Measurements from ENCODE around the gene ORAI3. TPM values are rescaled to one million over a fixed set of nuclear protein-coding genes. Genes with fewer than 3 reads are reported as not detected.

The ORAI3 gene
- polyA plus RNA-seq, 1 donor from 2014 or later = 7.3 TPM

- Histone ChIP-seq H3K79me2 (replicated peaks; ENCODE audit: insufficient read depth, low read length) (no peaks in the 10 kb centered on the region), H3K4me3 (ENCODE audit: low read length) (no peak overlapping the region), H3K27me3 (ENCODE audit: insufficient read depth, low read depth, low read length) (no peaks in the 10 kb centered on the region), H3K36me3 (ENCODE audit: insufficient read depth, low read length) (no peaks in the 10 kb centered on the region), H3K9ac (ENCODE audit: low read length) (no peak overlapping the region), H4K20me1 (ENCODE audit: insufficient read depth) (no peaks in the 10 kb centered on the region), H3K27ac (ENCODE audit: low read length) (no peak overlapping the region), H3K4me2 (ENCODE audit: low read length) (no peak overlapping the region), H3F3A (ENCODE audit: insufficient read depth, low read length, poor library complexity, severe bottlenecking) (no peaks in the 10 kb centered on the region), H3K9me2 (ENCODE audit: insufficient read depth, low read length) (no peaks in the 10 kb centered on the region), H3K9me3 (ENCODE audit: low read length) (no peaks in the 10 kb centered on the region), H2AFZ (ENCODE audit: low read depth, low read length) (no peak overlapping the region)
- TF ChIP-seq EZH2 (IDR thresholded peaks at IDR 0.05; ENCODE audit: borderline replicate concordance, insufficient read depth, low read length, poor library complexity, severe bottlenecking) = no peak
- TF ChIP-seq SMC3 (conservative IDR thresholded peaks at IDR 0.05; ENCODE audit: poor library complexity) = no peak
- no peak for TF ChIP-seq EP300 (conservative IDR thresholded peaks at IDR 0.05; ENCODE audit: poor library complexity, severe bottlenecking)
- TF ChIP-seq RAD21 (conservative IDR thresholded peaks at IDR 0.05) = no peak
- TF ChIP-seq, protein P1, sequence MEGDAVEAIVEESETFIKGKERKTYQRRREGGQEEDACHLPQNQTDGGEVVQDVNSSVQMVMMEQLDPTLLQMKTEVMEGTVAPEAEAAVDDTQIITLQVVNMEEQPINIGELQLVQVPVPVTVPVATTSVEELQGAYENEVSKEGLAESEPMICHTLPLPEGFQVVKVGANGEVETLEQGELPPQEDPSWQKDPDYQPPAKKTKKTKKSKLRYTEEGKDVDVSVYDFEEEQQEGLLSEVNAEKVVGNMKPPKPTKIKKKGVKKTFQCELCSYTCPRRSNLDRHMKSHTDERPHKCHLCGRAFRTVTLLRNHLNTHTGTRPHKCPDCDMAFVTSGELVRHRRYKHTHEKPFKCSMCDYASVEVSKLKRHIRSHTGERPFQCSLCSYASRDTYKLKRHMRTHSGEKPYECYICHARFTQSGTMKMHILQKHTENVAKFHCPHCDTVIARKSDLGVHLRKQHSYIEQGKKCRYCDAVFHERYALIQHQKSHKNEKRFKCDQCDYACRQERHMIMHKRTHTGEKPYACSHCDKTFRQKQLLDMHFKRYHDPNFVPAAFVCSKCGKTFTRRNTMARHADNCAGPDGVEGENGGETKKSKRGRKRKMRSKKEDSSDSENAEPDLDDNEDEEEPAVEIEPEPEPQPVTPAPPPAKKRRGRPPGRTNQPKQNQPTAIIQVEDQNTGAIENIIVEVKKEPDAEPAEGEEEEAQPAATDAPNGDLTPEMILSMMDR (IDR thresholded peaks at IDR 0.05; ENCODE audit: poor library complexity, severe bottlenecking) = no peak
- TF ChIP-seq, protein P2, sequence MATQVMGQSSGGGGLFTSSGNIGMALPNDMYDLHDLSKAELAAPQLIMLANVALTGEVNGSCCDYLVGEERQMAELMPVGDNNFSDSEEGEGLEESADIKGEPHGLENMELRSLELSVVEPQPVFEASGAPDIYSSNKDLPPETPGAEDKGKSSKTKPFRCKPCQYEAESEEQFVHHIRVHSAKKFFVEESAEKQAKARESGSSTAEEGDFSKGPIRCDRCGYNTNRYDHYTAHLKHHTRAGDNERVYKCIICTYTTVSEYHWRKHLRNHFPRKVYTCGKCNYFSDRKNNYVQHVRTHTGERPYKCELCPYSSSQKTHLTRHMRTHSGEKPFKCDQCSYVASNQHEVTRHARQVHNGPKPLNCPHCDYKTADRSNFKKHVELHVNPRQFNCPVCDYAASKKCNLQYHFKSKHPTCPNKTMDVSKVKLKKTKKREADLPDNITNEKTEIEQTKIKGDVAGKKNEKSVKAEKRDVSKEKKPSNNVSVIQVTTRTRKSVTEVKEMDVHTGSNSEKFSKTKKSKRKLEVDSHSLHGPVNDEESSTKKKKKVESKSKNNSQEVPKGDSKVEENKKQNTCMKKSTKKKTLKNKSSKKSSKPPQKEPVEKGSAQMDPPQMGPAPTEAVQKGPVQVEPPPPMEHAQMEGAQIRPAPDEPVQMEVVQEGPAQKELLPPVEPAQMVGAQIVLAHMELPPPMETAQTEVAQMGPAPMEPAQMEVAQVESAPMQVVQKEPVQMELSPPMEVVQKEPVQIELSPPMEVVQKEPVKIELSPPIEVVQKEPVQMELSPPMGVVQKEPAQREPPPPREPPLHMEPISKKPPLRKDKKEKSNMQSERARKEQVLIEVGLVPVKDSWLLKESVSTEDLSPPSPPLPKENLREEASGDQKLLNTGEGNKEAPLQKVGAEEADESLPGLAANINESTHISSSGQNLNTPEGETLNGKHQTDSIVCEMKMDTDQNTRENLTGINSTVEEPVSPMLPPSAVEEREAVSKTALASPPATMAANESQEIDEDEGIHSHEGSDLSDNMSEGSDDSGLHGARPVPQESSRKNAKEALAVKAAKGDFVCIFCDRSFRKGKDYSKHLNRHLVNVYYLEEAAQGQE (IDR thresholded peaks at IDR 0.05; ENCODE audit: borderline replicate concordance) = no peak
- no peak for TF ChIP-seq MXI1 (conservative IDR thresholded peaks at IDR 0.05; ENCODE audit: poor library complexity, severe bottlenecking)
- TF ChIP-seq POLR2AphosphoS5 (IDR thresholded peaks at IDR 0.05) = no peak
- TF ChIP-seq TAF1 (IDR thresholded peaks at IDR 0.05; ENCODE audit: low read depth) = no peak
Observed at GRCh38 chr16:30987581-30988190, 38.8 kb downstream of the ORAI3 start.

GRCh38 chr16:30989469-30990047 lies 40.7 kb downstream of the ORAI3 start:
- Histone ChIP-seq H2AFZ (ENCODE audit: low read depth, low read length) (no peak overlapping the region), H3F3A (ENCODE audit: insufficient read depth, low read length, poor library complexity, severe bottlenecking) (no peaks in the 10 kb centered on the region), H3K27ac (ENCODE audit: low read length) (no peak overlapping the region), H3K9ac (ENCODE audit: low read length) (no peak overlapping the region), H3K4me3 (ENCODE audit: low read length) (no peak overlapping the region), H3K4me2 (ENCODE audit: low read length) (no peak overlapping the region), H3K9me2 (ENCODE audit: insufficient read depth, low read length) (no peaks in the 10 kb centered on the region), H3K79me2 (replicated peaks; ENCODE audit: insufficient read depth, low read length) (no peaks in the 10 kb centered on the region), H3K9me3 (ENCODE audit: low read length) (no peaks in the 10 kb centered on the region), H3K36me3 (ENCODE audit: insufficient read depth, low read length) (no peaks in the 10 kb centered on the region), H3K27me3 (ENCODE audit: insufficient read depth, low read depth, low read length) (no peaks in the 10 kb centered on the region), H4K20me1 (ENCODE audit: insufficient read depth) (no peaks in the 10 kb centered on the region)
- no peak for TF ChIP-seq RAD21 (conservative IDR thresholded peaks at IDR 0.05)
- no peak for TF ChIP-seq TAF1 (IDR thresholded peaks at IDR 0.05; ENCODE audit: low read depth)
- TF ChIP-seq POLR2AphosphoS5 (IDR thresholded peaks at IDR 0.05) = no peak
- no peak for TF ChIP-seq SMC3 (conservative IDR thresholded peaks at IDR 0.05; ENCODE audit: poor library complexity)
- TF ChIP-seq, protein P2 (IDR thresholded peaks at IDR 0.05; ENCODE audit: borderline replicate concordance) = no peak
